Keratinocyte (primary cell): ENCODE measurements around the gene BNC2. TPM values are rescaled to one million over a fixed set of nuclear protein-coding genes. Genes with fewer than 3 reads are reported as not detected.

Experiments
- DNase-seq: peaks from one replicate; pipeline ENCODE4 v3.0.0-alpha.2; 2011; ENCODE audit warnings: low read depth, missing footprints, low spot score
- FAIRE-seq: peaks from 2 replicates; lab custom pipeline; 2011; peaks lifted over from hg19 to GRCh38; lab: Jason Lieb, UNC
- H2AFZ ChIP-seq: 2 replicates; pipeline ENCODE4 v1.6.0; 2012; ENCODE audit warnings: low read length, control low read depth, inconsistent platforms; ENCODE audit not compliant: control insufficient read depth
- H3K27ac ChIP-seq: 2 replicates; pipeline ENCODE4 v1.5.1; 2011; ENCODE audit warnings: low read length; ENCODE audit not compliant: control insufficient read depth, insufficient read depth
- H3K27me3 ChIP-seq: 3 replicates; pipeline ENCODE4 v1.6.0; 2011; ENCODE audit warnings: low read length; ENCODE audit not compliant: control insufficient read depth, insufficient read depth; ENCODE audit errors: extremely low read depth
- H3K36me3 ChIP-seq, 2 experiments: 2 replicates in 1 of 2; 3 replicates in 1 of 2; pipeline ENCODE4 v1.5.1; 2011; ENCODE audit warnings: low read length in 2 of 2, mild to moderate bottlenecking in 1 of 2; ENCODE audit not compliant: control insufficient read depth in 2 of 2, insufficient read depth in 2 of 2; ENCODE audit errors: extremely low read depth in 1 of 2
- H3K4me1 ChIP-seq: 3 replicates; pipeline ENCODE4 v1.5.1; 2011; ENCODE audit warnings: low read length; ENCODE audit not compliant: control insufficient read depth, insufficient read depth; ENCODE audit errors: extremely low read depth
- H3K4me2 ChIP-seq: 3 replicates; pipeline ENCODE4 v1.6.0; 2011; ENCODE audit warnings: low read depth, low read length; ENCODE audit not compliant: control insufficient read depth, insufficient read depth; ENCODE audit errors: extremely low read depth
- H3K4me3 ChIP-seq, 3 experiments: fragments of 200-600 bp in 1 of 3; sonication (generic) in 1 of 3; 2 replicates in 2 of 3; 3 replicates in 1 of 3; pipeline ENCODE4 v1.5.1; 2011 to 2016; ENCODE audit warnings: low read length in 3 of 3, mild to moderate bottlenecking in 3 of 3, control low read depth in 2 of 3, inconsistent platforms in 1 of 3, low read depth in 1 of 3, mixed read lengths in 1 of 3, mixed run types in 1 of 3, moderate library complexity in 1 of 3; ENCODE audit not compliant: control insufficient read depth in 2 of 3, insufficient read depth in 2 of 3; ENCODE audit errors: extremely low read depth in 1 of 3
- H3K79me2 ChIP-seq: 2 replicates; pipeline ENCODE4 v1.6.0; 2012; ENCODE audit warnings: low read length; ENCODE audit not compliant: control insufficient read depth, insufficient read depth
- H3K9ac ChIP-seq: 3 replicates; pipeline ENCODE4 v1.6.0; 2011; ENCODE audit warnings: low read length; ENCODE audit not compliant: control insufficient read depth, insufficient read depth; ENCODE audit errors: extremely low read depth
- H3K9me1 ChIP-seq: 3 replicates; pipeline ENCODE4 v1.6.0; 2011; ENCODE audit warnings: low read length; ENCODE audit not compliant: control insufficient read depth, insufficient read depth; ENCODE audit errors: extremely low read depth
- H3K9me3 ChIP-seq: 2 replicates; pipeline ENCODE4 v1.5.1; 2012; ENCODE audit warnings: low read depth, low read length; ENCODE audit not compliant: control insufficient read depth
- H4K20me1 ChIP-seq: 3 replicates; pipeline ENCODE4 v1.6.0; 2011; ENCODE audit warnings: low read length; ENCODE audit not compliant: control insufficient read depth, insufficient read depth; ENCODE audit errors: extremely low read depth
- CTCF ChIP-seq, 3 experiments: IDR thresholded peaks in 1 of 3; conservative IDR thresholded peaks in 1 of 3; optimal IDR thresholded peaks in 1 of 3; 2 replicates in 2 of 3; 3 replicates in 1 of 3; pipeline versions ENCODE3 to v1.5.1; 2011; ENCODE audit warnings: low read length in 3 of 3, mild to moderate bottlenecking in 3 of 3, moderate library complexity in 2 of 3, control low read depth in 1 of 3, inconsistent platforms in 1 of 3; ENCODE audit not compliant: insufficient read depth in 2 of 3; ENCODE audit errors: extremely low read depth in 1 of 3
- EZH2 ChIP-seq: IDR thresholded peaks from one replicate; pipeline ENCODE4 v1.6.1; 2012; ENCODE audit warnings: inconsistent platforms, mild to moderate bottlenecking, low read length, moderate library complexity
- dilution Hi-C: fragments of 300-500 bp; cut with MboI; formaldehyde crosslinking; loops from one replicate; pipeline ENCODE4 v1.7.0; 2020; ENCODE audit warnings: low sequenced_read_pairs; ENCODE audit not compliant: extremely low pct_ligation_motif_present
- polyA plus RNA-seq, 5 experiments: library from polyadenylated mRNA; depleted of rRNA in 3 of 5; stranded (reverse) in 3 of 5; stranded (forward) in 1 of 5; unstranded in 1 of 5; fragments of >200 nt; gene quantifications; 1 replicate in 1 of 5; 2 replicates in 3 of 5; 3 replicates in 1 of 5; pipeline versions ENCODE4 v1.2.1 to v1.2.3, GENCODE V29; 2011 to 2012; ENCODE audit warnings: missing spikeins in 2 of 5, low read depth in 1 of 5, low replicate concordance in 1 of 5

BNC2 gene
- polyA plus RNA-seq, 1 donor (not counting 4 experiments of a cell fraction or from before 2014, with no cell fraction given), result 1.1 TPM

- Histone ChIP-seq H3K4me3 (peak overlapping the region; percentile 44 to 70 (median 55)), H3K9me3 (no peaks in the 10 kb centered on the region), H3K4me2 (peak overlapping the region; percentile 87), H3K27me3 (no peaks in the 10 kb centered on the region), H3K36me3 (no peaks in the 10 kb centered on the region), H3K9me1 (no peaks in the 10 kb centered on the region), H3K27ac (no peak overlapping the region), H4K20me1 (no peaks in the 10 kb centered on the region), H3K9ac (peak overlapping the region; percentile 62), H3K79me2 (no peaks in the 10 kb centered on the region), H3K4me1 (peaks cover 21% of the 10 kb centered on the region), H2AFZ (peak overlapping the region; percentile 49)
- peak; percentile 41 for FAIRE-seq
- dilution Hi-C loops, result no loop called here
- no peak for TF ChIP-seq EZH2
- no peak for TF ChIP-seq CTCF (optimal IDR thresholded peaks at IDR 0.05 in 1 of 3, IDR thresholded peaks at IDR 0.05 in 1 of 3, conservative IDR thresholded peaks at IDR 0.05 in 1 of 3; ENCODE audit: extremely low read depth in 1 of 3, insufficient read depth in 2 of 3, low read length in 3 of 3)
- DNase-seq, result no peak
Measured at GRCh38 chr9:16869131-16869881, 1.2 kb downstream of the BNC2 start.

- no peak for DNase-seq
- TF ChIP-seq EZH2, result no peak
- TF ChIP-seq CTCF (optimal IDR thresholded peaks at IDR 0.05 in 1 of 3, IDR thresholded peaks at IDR 0.05 in 1 of 3, conservative IDR thresholded peaks at IDR 0.05 in 1 of 3; ENCODE audit: extremely low read depth in 1 of 3, insufficient read depth in 2 of 3, low read length in 3 of 3), result no peak
- peaks cover 21% of the 10 kb centered on the region for H3K4me1 ChIP-seq
- no peak overlapping the region for H3K9ac ChIP-seq
- FAIRE-seq, result peak; percentile 76
- no peaks in the 10 kb centered on the region for H3K9me1 ChIP-seq
- peak overlapping the region; percentile 87 for H3K4me2 ChIP-seq
- no peaks in the 10 kb centered on the region for H3K9me3 ChIP-seq
- peak overlapping the region; percentile 56 for H2AFZ ChIP-seq
- H3K36me3 ChIP-seq, result no peaks in the 10 kb centered on the region
- H3K4me3 ChIP-seq, result peak overlapping the region in 1 of 3 experiments; percentile 1
- H3K79me2 ChIP-seq, result no peaks in the 10 kb centered on the region
- dilution Hi-C loops, result no loop called here
- no peaks in the 10 kb centered on the region for H4K20me1 ChIP-seq
- H3K27me3 ChIP-seq, result no peaks in the 10 kb centered on the region
- no peak overlapping the region for H3K27ac ChIP-seq
Measured at GRCh38 chr9:16868701-16869100, 1.8 kb downstream of the BNC2 start.
